GM18505 (cell line): ENCODE data around the gene GRAMD2A.

Experiments used
- ATAC-seq: cut with Tn5 transposase; IDR thresholded peaks from one replicate; pipeline ENCODE4 v1.9.1; 2021; ENCODE audit not compliant: unreplicated experiment
- POLR2A ChIP-seq: IDR thresholded peaks from 4 replicates; pipeline ENCODE4 v1.6.1; 2011; ENCODE audit warnings: borderline replicate concordance; ENCODE audit not compliant: insufficient read depth, insufficient read length; ENCODE audit errors: extremely low read depth

Gene GRAMD2A

DNA sequence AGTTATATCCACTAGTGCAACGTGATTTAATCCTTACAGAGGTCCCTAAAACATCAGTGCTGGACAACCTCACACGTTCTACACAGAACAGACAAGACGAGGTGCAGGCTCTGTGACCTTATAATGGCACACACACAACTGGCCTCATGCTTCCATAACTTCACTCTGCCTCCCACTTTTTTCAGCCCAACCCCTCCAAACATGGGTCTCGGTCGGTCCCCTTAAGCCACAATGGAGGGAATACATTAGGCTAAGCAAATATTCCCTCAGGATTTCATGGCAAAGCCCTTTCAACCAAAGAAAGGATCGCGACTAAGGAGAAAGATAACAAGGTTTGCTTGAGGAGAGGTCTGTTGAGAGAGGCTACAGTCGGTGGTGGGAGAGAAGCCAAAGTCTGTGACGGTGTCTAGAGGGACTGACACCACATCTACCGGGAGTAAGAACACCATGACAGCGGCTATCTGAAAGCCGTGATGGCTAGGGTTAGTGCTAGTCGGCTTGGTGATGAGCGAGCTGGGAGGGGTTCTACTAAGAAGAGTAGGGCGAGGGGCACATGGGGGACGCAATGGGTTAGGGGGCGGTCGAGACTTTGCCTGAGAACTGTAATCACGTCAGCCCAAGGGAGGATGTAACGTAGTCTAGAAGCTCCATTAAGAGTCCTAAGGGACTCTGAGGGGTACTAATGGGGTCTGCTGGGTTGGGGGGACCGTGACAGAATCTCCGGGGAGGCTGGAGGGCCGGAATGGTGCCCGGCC is 80.7 kb downstream of the GRAMD2A start:
- ATAC-seq, result peak; percentile 1
- TF ChIP-seq POLR2A, result no peak

DNA sequence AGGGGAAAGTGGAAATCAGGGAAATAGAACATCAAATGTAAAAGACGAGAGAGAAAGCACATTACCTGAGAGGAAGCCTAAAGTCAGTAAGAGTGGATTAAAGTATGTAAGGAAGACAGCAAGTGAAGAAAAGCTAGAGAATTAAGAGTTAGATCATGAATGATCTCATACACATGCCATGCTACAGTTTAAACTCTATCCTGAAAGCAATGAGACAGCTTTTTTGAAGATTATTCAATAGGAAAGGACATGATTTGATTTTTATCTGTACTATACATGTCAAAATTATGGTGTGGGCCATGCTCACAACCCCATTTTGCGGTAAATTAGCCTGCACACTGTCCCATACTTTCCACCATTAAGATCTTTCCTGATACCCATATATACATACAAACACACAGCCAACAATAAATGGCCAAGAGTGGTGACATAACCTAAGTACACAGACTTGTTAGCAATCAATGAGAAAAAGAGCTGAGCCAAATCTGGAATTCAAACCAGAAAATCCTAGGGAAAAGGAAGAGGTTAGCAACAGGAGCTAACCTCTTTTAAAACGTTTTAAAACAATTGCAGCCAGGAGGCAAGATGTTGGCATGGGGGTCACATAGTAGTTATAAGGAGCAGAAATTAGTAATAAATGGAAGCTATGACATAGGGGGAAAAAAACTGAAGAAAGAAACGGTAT is 84.1 kb downstream of the GRAMD2A start:
- TF ChIP-seq POLR2A, result no peak
- ATAC-seq, result no peak

DNA sequence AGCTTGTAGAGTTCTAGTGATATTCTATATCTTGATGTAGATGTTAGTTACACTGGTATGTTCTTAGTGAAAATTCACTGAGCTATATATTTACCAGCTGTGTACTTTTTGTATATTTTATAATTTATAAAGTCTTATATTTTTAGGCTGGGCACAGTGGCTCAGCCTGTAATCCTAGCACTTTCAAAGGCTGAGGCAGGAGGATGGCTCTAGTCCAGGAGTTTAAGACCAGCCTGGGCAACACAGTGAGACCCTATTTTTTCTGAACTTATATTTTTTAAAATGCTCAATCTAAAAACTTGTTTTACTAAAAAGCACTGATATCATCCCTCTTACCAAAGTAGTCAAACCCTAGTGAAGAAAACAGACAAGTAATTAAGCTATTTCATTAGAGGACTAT is 84.8 kb downstream of the GRAMD2A start:
- no peak for TF ChIP-seq POLR2A
- no peak for ATAC-seq

DNA sequence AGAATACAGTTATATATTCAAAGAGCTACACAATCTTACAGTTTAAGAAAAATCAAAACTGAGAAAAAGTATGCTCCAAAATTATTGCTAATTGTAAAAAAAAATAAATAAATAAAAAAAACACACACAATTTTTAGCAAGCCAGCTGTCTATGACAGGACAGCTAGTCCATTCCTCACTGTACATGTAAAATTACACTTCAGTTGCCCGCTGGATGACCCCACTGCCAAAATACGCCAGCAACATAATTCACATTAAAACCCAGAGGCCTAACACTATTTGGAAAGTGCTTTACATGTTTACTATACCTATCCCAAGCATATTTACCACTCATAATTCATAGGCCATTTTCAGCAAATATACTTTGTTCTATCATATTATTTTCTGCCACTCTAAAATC is 85.5 kb downstream of the GRAMD2A start:
- TF ChIP-seq POLR2A, result no peak
- no peak for ATAC-seq

DNA sequence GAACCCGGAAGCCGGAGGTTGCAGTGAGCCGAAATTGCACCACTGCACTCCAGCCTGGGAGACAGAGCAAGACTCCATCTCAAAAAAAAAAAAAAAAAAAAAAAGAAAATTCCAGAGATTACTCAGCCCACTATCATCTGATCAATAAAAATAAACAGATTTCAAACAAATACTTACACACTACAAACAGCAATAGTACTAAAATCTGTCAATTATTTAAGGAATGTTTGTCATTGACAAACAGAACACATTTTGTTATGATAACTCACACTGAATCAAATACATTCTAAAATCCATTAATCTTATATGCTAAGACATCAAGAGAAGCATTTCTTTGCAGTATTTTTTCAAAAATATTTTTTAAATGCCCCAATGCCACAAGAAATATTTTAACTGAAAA is 87.2 kb downstream of the GRAMD2A start:
- ATAC-seq, result no peak

More for the DNA sequence above, 87.2 kb downstream of the GRAMD2A start:
- TF ChIP-seq POLR2A, result no peak
